NAMALWA (cell line): Measurements from ENCODE around the gene TNPO2.

ENCODE experiments used
- DNase-seq: peaks from one replicate; pipeline ENCODE4 v3.0.0-alpha.2; 2015; ENCODE audit warnings: low spot score

TNPO2 gene

DNA sequence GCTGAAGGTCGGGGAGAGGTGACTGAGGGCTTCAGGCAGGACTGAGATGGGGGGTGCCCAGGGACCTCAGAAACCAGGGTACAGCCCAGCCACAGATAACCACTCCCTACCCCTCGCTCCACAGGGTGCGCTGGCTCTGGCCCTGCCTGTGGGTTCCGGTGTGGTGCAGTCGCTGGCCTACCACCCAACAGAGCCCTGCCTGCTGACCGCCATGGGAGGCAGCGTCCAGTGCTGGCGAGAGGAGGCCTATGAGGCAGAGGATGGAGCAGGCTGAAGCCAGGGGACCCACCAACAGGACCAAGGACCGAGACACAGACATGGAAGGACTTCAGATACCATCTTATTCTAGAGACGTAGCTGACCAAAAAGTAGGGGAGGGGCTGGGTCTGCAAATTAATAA, 48.3 kb downstream of the TNPO2 start:
- DNase-seq = no peak

DNA sequence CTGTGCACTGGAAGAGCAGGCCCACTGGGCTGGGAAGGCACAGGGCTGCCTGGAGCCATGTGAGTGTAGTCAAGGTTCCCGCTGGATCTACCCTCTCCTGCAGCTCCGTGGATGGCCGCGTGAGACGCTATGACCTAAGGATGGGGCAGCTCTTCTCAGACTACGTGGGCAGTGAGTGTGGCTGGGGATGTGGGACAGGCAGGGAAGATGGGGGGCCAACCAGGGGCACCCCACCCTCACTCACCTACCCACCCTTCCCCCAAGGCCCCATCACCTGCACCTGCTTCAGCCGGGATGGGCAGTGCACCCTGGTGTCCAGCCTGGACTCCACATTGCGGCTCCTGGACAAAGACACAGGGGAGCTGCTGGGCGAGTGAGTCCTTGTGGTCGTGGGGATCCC, 51.0 kb downstream of the TNPO2 start:
- DNase-seq = no peak

DNA sequence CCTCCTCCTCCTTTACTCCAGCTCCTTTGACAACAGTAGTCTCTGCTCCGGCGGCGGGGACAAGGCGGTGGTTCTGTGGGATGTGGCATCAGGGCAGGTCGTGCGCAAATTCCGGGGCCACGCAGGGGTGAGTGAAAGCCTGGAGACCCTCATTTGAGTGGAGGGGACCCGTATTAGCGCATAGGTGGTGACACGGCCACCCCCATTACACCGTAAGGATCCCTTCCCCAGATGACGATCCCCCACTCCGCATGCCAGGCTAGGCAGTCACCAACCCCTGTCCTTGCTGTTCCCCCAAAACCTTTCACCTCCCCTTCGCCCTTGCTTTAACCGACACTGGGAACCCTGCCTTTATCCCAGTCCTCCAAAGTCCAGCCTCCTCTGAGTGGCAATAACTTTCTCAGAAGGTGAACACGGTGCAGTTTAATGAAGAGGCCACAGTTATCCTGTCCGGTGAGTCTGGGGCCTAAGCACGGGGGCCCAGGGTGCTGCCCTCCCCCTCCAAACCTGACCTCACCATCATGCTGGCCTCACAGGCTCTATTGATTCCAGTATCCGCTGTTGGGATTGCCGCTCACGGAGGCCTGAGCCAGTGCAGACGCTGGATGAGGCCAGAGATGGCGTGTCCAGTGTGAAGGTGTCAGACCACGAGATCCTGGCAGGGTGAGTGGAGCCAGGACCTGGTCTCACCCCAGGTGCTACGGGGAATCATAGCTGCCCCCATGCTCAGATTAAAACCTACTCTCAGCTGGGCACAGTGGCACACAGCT, 53.4 kb downstream of the TNPO2 start:
- no peak for DNase-seq

DNA sequence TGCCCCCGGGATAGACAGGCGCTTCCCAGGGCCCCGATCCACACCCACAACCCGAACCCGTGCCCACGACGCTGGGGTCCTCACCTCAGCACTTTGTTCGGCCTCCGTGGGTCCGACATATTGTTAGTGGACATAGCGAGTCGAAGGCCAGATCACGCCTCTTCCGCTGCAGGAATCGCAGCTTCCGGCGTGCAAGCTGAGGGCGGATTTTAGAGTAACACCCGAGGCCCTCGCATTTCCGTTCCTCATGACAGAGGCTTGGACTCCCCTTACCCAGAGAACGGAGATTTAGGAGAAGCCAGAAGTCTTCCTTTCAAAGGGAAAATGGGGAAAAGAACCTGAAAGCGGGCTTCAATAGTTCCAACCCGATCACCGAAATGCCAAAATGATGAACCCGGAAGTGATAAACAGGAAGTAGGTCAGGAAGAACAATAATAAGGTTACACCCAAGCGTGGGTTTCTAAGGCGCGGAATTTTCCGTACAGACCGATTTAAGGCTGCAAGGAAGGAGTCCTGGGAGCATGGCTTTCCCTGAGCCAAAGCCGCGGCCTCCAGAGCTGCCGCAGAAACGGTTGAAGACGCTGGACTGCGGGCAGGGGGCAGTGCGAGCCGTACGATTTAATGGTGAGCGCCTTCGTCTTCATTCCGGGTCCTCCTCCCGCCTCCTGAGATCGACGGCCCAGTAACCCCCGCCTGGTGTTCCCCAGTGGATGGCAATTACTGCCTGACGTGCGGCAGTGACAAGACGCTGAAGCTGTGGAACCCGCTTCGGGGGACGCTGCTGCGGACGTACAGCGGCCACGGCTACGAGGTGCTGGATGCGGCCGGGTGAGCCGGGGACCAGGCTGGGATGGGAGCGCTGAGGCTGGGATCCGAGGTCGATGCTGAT, 54.2 kb downstream of the TNPO2 start:
- DNase-seq = peak; percentile 84

DNA sequence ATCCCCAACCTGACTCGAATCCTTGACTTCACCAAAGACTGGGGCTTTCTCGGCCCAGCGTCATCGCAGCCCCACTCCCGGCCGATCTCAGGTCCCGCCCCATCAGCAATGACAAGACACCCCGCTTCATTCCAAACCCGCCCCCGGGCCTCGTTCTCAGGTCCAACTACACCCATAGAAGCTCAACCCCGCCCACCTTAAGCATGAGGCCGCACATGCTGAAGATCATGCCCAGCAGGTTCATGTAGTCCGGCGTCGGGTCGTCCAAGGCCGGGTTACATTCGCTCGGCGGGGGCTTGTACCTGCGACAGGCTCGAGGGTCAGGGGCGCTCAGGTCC, 54.8 kb downstream of the TNPO2 start:
- peak; percentile 73 for DNase-seq

DNA sequence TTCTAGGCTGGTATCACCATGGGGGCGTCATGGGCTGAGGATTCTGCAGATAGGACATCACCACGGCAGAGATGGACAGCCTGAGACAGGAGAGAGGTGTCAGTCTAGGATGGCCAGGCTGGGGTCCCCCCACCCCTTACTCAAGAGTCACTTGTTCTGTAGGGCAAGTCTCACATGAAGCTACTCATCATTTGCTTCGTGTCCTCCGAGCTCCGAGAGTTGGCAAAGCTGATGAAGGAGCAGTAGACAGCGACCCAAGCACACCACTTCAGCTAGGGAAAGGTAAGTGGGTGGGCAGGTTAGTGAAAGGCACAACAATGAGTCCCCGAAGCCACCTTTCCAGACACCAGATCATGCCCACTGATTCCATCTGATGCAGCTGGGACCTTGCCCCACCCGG, 55.4 kb downstream of the TNPO2 start:
- no peak for DNase-seq

DNA sequence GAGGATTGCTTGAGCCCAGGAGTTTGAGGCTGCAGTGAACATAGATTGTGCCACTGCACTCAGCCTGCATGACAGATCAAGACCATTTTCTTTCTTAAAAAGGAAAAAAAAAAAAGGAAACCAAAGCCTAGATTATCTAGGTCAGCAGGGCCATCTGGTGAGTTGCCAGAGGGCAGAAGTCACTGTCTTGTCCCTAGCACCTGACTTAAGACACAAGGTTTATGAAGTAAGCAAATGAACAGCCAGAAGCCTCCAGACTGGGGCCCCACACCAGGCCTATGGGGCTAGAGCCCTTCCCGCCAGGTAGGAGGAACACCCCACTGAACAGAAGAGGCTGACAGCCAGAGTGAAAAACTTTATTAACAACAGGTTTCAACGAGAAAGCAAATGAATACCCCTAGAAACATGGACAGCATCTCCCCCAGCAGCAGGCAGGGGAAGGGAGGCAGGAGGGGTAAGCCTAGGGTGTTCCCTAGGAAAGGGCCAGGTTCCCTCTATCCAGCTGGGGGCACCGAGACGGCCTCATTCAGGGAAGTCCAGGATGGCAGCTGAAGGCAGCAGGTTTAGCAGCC, 55.9 kb downstream of the TNPO2 start:
- peak; percentile 29 for DNase-seq

DNA sequence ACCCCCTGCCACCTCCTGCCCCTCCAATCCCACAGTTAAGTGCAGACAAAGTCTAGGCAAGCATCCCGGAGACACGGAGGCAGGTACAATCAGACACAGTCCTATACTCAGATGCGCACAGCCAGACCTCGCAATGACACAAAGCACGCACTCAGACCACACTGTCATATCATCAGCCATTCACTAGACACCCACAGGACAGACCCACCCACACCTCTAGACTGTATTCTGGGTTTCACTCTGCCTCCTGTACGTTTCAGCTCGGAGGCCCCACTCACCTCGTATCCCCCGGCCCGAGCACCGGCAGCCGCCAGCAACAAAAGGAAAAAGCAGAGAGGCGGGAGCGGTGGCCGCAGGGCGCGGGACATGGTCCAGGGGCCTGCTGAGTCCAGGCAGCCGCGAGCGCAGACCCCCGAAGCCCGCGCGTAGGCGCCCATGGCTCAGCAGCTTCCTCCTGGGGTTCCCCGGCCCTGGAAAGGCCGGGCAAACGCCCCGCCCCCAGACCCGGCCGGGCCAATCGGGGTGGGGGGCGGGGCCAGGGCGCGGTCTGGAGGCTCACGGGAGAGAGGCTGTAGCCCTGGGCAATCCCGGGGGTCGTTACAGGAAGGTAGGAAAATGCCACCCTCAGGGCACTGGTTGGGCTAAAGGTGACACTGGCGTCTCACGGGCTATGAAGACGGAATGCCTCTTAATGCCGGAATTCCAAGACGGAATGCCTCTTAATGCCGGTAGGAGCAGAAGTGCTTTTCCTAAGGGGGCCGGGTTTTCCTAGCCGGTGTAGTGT, 57.3 kb downstream of the TNPO2 start, which contains the start of the genes MAN2B1 and WDR83:
TSS of gene MAN2B1 (minus strand) at position 478 of the 784 bp plus-strand sequence. CDS start at position 437, 41 bp downstream.
TSS of gene WDR83 (plus strand) at position 543 of the 784 bp plus-strand sequence. CDS start 2,984 bp downstream, outside the sequence.
- peak; percentile 87 for DNase-seq

DNA sequence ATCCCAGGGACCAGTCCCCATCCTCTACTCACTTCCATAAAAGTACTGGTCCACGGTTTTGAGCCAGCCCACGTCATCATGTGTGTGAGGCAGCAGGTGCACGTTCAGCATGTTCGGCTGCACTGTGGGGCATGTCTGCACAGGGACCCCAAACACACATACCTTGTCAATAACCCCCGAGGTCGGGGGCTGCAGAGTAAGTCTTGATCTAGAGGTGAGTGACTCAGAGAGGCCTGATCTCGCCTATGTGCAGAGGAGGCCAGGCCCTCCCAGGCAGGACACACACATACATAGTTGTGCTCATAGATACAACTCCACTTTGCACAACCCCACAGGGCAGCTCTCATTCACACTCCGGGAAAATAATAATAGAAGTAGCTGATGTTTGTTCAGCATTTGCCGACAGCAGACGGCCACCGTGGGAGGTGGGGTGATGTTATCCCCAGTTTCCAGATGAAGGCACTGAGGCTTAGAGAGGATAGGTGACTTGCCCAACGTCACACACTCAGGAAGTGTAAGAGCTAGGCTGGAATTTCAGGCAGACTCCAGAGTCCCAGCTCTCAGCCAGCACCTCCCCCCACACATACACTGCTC, 58.0 kb downstream of the TNPO2 start:
- peak; percentile 76 for DNase-seq

DNA sequence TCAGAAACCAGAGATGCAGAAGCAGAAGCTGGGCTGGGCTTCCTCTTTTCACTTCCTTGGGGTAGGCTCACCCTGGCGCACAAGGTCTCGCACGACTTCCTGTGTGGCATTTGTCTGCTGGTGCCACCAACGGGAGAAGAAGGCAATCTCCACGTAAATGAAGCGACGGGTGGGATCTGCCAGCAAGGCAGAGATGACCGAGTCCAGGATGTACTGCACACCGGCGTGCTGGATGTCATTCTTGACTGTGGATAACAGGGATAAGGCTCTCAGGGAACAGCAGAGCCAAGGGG, 58.5 kb downstream of the TNPO2 start:
- DNase-seq = peak; percentile 95

DNA sequence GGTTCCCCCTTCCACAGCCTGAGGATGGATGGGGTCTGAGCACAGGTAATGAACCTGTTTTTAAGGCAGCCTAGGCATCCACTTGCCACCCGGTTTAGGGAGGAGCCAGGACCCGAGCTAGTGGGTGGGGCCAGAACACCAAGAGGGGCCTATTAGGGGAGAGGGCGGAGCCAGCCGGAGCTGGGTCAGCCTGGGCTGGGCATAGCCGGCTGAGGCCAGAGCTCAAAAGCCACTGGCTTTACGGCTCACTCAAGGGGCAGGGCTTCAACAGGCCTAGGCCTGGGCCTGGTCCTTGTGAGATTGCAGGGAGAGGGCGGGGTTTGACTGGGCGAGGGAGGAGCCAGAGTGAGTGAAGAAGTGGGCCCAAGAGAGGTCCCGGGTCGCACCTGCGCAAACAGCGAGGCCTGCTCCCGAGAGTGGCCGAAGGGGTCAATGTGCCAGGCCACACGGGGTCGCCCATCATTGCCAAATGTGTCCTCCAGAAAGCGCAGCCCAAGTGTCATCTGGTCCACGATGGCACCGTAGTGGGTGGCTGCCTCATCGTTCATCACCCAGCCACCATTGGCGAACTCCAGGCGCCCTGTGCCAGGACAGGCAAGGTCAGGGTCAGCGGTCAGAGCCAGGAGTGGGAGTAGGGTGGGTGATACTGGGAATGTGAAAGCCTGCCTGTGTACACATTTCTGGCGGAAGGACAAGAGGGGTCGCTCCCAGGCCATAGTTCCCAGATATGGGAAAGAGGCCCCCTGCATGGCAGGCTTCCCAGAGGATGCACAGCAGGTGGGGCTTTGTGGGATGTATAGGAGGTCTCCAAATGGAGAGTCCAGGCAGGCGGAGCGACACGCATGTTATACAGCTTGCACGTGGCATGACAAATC, 59.1 kb downstream of the TNPO2 start:
- peak; percentile 47 for DNase-seq

DNA sequence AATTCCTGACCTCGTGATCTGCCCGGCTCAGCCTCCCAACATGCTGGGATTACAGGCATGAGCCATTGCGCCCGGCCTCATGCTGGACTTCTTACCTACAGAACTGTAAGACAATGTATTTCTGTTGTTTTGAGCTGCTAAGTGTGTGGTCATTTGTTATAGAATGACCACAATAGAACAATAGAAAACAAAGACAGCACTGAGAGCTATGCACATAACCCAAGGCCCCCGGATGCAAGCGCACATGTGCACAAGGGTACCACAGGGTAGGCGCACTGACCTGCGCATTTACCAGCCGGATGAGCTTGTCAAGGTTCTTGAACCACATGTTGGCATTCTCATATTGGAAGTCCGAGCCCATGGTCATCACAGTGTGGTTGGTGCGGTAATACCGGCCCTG, 62.8 kb downstream of the TNPO2 start:
- DNase-seq = no peak

DNA sequence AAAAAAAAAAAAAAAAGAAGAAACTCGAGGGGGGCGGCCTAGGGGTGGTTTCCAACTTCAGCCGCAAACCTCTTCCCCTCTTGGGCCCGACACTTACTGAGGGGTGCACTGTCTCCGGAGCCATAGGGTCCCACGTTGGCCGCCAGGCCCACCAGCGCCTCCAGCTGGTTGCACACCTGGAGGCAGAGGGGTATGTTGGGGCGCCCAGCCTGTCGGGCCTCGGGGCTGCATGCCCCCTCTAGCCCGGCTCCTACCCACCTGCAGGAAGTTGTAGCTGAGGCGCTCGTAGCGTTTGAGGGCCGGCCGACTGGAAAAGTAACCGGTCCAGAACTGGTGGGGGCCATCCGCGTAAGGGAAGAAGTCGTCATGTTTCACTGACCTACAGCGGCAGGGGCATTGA, 65.8 kb downstream of the TNPO2 start:
- no peak for DNase-seq

DNA sequence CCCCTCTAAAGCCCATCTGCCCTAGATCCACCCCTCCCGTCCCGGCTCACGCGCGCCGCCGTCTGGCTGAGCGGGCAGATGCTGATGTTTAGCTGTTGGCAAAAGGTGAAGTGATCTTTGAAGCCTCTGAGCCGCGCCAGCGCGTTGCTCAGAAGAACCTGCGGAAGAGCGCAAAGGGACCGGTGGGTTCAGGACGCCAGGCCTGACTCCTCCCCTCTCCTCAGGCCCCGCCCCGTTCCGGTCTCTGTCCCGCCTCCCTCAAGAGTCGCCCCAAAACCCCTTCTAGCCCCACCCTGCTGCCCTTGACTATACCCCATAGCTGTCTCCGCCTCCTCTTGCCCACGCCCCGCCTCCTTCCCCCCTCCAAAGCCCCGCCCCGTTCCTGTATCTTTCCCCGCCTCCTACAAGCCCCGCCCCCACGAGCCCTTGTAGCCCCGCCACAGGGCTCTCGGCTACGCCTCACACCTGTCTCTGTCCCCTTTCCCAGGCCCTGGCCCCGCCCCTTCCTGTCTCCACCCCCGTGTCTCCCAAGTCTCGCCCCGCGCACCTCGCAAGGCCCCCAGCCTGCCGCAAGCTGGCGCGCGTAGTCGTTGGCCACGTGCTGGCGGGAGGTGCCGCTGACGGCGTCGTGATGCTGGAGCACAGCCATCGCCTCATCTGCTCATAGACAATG, 66.7 kb downstream of the TNPO2 start:
- DNase-seq = peak; percentile 34

DNA sequence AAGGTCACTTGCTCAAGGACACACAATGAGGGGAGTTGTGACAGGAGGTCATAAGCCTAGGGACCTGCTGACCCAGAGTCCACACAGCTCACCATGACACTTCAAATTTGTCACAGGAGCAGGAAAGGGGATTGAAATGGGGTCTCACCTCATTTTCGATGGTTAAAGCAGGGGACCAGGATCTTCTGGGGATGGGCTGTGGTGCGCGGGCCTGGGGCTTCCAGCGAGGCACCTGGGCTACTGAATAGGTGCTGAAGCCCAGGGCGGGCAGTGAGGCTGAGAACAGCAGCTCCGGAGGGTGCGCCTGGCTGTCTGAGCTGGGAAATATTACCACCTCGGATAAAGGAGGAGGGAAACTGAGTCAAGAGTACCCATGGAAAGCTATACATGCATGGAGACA, 68.2 kb downstream of the TNPO2 start:
- DNase-seq = no peak

DNA sequence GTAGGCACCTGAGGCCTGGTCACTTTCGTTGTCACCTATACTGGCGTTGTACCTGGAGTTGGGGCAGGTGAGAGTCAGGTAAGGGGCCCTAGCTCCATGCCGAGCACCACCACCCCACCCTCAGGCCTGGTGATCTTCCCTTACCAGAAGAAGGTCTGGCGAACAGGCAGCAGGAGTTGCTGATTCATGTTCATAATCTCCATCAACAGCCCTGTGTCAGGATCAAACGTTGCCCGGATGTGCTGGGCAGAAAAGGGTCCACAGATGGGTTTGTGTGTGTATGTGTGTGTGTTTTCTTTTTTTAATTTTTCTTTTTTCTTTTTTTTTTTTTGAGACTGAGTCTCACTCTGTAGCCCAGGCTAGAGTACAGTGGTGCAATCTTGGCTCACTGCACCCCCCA, 71.5 kb downstream of the TNPO2 start:
- no peak for DNase-seq

DNA sequence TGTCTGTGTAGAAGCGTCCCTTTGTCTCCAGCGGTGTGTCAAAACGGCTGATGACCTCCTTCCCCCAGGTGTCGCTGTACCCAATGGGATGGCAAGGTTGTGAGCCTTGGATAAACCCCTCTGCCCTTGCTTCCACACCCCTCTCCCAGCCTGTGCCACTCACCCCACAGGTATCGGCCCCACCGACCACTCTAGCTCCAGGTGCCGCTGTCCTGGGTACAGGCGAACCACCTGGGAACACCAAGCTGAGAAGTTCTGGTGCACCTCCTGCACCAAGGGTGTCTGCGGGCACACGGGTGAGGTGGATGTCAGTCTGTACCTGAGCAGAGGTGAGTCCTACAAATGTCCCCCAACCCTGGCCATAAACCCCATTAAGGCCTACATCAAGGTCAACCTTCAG, 73.8 kb downstream of the TNPO2 start:
- DNase-seq = no peak
